GM12892 (cell line): ENCODE data around the gene PARD3.
"Not testable (repeated sequence)": the region's sequence is repeated elsewhere in the genome, so short reads cannot be mapped to it uniquely, and the experiment has no call there.

Experiments used
- POLR2A ChIP-seq: IDR thresholded peaks from 2 replicates; pipeline ENCODE4 v1.6.1; 2011; ENCODE audit warnings: low read depth, low read length, control low read depth
- POLR2AphosphoS5 ChIP-seq: IDR thresholded peaks from 2 replicates; pipeline ENCODE4 v1.6.1; 2011; ENCODE audit warnings: low read depth, low read length, control low read depth
- TAF1 ChIP-seq: IDR thresholded peaks from 2 replicates; pipeline ENCODE4 v1.6.1; 2011; ENCODE audit warnings: low read depth, mild to moderate bottlenecking, control low read depth, low read length, borderline replicate concordance

DNA sequence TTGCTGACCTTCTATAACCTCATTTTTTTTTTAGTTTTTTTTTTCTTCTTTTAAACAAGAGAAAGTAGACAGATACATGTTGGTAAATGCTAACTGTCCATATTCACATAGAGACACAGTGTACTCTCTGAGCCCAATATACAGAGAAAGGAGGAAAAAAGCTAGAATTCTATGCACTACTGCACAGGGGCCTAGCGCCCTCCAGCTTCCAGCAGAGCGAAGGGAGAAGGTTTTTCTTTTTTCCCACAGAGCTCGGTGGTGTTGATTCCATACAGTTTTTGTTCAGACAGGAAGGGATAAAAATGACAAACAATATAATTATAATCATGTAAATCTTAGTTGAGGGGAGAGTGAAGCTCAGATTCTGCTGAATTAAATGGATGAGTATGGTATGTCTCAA, 423.9 kb downstream of the PARD3 start:
- TF ChIP-seq TAF1, POLR2AphosphoS5, POLR2A: not testable (repeated sequence)
